Germinal center (tissue), 1 donor: ENCODE data around the gene OIT3.
"Not testable (repeated sequence)": the region's sequence is repeated elsewhere in the genome, so short reads cannot be mapped to it uniquely, and the experiment has no call there.

Experiments
- DNase-seq: peaks from one replicate; pipeline ENCODE4 v3.0.0; 2012; ENCODE audit warnings: mixed read lengths, low spot score

The OIT3 gene

DNA sequence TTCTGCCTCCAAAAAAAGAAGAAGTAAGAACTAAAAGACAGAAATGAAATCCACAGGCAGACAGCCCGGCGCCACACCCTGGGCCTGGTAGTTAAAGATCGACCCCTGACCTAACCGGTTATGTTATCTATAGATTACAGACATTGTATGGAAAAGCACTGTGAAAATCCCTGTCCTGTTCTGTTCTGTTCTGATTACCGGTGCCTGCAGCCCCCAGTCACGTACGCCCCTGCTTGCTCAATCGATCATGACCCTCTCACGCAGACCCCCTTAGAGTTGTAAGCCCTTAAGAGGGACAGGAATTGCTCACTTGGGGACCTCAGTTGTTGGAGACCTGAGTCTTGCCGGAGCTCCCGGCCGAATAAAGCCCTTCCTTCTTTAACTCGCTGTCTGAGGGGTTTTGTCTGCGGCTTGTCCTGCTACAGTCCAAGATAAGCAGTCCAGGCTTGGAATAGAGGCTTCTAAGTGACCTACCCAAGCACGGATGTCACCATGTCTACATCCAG lies 10.5 kb downstream of the OIT3 start:
- DNase-seq: not testable (repeated sequence)

DNA sequence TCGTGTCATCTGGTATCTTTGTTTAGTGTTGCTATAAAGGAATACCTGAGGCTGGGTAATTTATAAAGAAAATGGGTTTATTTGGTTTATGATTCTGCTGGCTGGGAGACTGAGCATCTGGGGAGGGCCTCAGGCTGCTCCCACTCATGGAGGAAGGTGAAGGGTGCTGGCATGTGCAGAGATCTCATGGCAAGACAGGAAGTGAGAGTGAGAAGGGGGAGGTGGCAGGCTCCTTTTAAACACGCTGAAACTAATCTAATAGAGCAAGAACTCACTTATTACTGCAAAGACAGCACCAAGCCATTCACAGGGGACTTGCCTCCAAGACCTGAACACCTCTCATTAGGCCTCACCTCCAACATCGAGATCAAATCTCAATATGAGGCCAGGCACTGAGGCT lies 11.3 kb downstream of the OIT3 start:
- DNase-seq: peak; percentile 6

DNA sequence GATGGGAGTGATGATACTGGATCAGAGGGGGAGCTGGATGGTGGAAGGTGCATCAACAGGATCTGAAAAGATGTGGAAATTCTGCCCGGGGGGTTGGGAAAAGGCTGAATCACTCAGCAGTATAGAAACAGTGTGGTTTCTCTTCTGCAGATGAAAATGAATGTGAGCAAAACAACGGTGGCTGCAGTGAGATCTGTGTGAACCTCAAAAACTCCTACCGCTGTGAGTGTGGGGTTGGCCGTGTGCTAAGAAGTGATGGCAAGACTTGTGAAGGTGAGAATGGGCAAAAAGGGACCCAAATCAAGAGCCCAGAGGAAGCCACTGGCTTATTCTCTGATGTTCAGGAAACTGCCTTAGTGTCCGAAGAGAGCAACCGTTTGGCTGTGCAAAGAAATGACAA lies 12.9 kb downstream of the OIT3 start:
- no peak for DNase-seq

DNA sequence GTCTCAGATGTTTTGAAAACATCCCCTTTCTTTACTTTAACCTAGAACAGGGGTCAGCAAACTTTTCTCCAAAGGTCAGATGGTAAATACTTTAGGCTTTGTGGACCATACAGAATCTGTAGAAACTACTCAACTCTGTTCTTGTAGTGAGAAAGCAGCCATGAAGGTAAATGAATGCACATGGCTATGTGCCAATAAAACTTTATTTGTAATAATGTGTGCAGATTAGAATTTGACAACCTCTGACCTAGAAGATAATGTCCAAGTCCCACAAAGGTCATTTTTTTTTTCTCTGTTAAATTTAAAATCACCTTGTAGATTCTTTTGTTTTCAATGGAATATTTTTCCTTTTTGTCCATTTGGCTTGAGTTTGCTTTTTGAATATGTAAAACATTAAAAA lies 17.2 kb downstream of the OIT3 start:
- no peak for DNase-seq

DNA sequence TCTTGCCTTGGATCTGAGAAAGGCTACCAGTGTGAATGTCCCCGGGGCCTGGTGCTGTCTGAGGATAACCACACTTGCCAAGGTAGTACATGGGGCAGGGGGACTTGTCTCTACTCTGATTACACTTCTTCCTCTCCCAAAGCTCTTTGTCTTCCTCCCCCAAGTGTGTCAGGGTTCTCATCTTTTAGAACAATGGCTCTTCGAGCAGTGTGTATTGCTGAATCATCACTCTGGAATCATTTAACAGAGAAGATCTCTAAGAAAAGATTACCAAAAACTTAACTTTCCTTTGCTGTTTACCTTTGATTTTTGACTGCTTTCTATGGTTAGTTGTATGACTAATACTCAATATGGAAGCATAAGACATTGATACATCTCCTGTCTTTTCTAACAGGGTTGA lies 18.2 kb downstream of the OIT3 start:
- no peak for DNase-seq

DNA sequence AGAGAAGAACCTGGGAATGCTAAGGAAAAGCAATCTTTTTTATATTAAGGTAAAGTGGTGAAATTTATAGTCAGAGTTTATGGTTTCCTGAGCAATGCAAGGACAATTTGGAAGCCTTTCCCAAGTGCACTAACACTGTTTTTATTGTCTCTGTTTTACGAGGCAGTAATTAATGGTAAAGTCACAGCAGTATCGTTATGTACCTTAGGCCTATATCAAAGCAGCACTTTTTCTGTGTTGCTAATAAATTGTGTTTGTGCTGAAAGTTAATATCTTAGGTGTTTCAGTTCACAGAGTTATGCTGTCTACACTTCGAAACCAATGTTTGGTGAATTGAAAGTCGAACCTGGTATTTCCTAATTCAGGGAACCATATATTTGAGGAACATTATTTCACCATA lies 19.2 kb downstream of the OIT3 start:
- no peak for DNase-seq

DNA sequence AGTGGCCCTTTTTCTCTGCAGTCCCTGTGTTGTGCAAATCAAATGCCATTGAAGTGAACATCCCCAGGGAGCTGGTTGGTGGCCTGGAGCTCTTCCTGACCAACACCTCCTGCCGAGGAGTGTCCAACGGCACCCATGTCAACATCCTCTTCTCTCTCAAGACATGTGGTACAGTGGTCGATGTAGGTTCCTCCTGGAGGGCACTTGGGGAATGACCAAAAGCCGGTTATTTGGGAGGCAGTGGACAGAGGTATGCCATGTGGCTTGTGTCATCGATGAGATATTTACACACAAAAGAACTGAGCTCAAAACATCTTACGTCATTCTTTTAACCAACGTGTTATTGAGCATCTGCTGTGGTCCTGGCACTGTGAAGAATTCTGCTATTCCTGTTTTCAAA lies 19.7 kb downstream of the OIT3 start:
- no peak for DNase-seq

DNA sequence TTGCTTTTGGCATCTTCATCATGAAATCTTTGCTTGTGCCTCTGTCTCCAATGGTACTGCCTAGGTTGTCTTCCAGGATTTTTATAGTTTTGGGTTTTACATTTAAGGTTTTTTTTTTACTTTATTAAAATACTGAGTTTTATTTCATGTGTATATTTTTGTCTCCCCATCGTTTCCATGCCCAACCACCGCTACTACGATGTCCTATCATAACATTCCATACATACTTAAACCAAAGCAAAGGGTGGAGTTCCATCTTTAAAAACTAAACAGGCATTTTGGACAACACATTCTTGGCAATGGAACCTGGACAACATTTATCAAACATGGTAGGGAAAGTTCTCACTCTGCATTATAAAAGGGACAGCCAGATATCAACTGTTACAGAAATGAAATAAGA lies 23.7 kb downstream of the OIT3 start:
- DNase-seq: not testable (repeated sequence)

DNA sequence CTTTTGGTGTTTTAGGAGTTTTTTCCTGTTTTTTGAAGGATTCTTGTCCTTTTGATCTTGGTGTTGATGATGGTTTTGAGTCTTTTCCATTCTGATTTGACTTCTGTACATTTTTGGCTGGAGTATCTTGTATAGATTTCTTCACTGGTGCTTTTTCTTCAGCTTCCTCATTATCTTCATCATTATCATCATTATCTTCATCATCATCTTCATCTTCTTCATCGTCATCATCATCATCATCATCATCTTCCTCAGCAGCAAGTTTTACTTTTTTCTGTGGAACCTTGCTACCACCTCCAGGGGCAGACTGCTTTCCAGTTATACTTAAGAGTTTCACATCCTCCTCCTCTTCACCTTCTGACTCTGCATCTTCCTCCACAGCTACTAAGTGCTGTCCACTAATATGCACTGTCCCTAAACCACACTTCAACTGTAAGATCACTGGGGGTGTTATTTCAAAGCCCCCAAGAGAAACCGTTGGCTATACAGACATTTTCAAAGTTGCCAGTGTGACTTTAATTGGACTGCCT lies 24.3 kb downstream of the OIT3 start:
- DNase-seq: not testable (repeated sequence)

DNA sequence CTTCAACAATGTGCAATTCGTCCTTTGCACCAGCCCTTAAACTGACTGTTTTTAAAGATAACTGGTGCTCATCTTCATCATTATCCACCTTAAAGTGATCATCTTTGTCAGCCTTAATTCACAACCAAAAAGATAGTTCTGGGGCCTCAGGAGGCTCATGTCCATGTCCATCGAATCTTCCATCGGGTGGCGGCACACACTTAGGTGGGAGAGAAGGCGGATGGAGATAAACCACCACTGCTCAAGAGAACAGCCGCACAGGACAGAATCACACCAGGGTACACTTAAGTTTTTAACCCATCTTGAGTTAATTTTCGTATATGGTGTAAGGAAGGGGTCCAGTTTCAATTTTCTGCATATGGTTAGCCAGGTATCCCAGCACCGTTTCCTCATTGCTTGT lies 24.8 kb downstream of the OIT3 start:
- DNase-seq: no peak

DNA sequence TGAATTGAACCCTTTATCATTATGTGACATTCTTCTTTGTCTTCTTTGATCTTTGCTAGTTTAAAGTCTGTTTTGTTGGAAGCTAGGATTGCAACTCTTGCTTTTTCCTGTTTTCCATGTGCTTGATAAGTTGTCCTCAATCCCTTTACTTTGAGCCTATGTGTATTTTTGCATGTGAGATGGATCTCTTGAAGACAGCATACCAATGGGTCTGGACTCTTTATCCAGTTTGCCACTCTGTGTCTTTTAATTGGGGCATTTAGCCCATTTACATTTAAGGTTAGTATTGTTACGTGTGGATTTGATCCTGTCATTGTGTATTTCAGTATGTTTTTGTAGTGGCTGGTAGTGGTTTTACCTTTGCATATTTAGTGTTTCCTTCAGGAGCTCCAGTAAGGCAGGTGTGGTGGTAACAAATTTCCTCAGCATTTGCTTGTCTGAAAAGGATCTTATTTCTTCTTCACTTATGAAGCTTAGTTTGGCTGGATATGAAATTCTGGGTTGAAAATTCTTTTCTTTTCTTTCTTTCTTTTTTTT lies 27.7 kb downstream of the OIT3 start:
- not testable (repeated sequence) for DNase-seq

DNA sequence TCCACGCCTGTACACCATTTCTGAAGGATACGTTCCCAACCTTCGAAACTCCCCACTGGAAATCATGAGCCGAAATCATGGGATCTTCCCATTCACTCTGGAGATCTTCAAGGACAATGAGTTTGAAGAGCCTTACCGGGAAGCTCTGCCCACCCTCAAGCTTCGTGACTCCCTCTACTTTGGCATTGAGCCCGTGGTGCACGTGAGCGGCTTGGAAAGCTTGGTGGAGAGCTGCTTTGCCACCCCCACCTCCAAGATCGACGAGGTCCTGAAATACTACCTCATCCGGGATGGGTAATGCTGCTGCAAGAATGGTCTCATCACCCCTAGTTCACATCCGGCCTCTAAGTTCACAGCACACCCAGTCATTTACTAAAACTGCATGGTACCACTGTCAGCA lies 30.8 kb downstream of the OIT3 start:
- DNase-seq: no peak

DNA sequence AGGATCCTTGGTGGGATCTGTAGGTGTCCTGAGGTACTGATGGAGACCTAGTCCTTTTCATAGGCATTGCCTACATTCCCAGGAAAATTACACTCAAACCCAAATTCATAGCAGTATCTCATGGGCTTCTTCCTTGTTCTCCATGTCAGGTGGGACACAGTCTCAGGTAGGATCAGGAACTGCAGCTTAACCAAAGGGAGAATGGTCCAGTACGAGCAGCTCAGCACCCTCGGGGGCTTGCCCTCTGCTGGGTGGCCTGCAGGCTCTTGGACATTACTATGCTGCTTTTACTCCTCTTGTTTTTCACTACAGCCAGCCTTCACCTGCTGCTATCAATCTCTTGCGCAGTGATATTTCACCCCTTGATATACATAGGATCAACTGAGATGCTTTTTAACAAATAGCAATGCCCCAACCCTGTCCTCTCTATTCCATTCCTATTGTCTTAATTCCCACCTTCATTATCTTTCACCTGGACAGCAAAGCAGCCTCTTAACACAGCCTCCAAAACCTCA lies 32.5 kb downstream of the OIT3 start:
- no peak for DNase-seq

DNA sequence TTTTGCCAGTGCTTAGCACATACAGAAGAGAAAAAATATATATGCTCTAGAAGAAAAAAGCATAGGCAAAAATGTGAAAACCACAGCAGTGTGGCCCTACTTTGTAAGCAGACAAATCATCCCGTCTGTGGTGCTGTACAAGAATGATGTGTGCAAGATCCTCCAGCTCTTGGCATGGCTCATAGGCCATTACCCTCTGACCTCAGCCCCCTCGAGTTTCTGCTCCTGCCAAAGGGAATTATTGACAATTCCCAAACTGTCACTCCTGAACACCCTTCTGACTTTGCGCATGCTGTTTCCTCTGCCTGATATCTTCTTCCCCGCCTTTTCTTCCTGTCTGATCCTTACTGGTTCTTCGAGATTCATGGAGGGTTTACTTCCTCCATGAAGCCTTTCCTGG lies 33.9 kb downstream of the OIT3 start:
- no peak for DNase-seq

DNA sequence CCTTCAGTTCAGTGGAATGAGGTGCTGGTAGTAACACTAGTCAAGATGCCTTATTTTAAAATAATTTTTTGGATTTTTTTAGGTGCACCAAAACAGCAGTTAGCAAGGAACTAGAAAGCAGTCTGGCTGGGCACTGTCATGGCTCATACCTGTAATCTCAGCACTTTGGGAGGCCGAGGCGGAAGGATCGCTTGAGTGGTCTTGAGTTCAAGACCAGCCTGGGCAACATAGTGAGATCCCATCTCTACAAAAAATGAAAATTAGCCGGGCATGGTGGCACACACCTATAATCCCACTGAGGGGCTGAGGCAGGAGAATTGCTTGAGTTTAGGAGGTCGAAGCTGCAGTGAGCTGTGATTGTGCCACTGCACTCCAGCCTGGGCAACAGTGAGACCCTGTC lies 35.3 kb downstream of the OIT3 start:
- no peak for DNase-seq

DNA sequence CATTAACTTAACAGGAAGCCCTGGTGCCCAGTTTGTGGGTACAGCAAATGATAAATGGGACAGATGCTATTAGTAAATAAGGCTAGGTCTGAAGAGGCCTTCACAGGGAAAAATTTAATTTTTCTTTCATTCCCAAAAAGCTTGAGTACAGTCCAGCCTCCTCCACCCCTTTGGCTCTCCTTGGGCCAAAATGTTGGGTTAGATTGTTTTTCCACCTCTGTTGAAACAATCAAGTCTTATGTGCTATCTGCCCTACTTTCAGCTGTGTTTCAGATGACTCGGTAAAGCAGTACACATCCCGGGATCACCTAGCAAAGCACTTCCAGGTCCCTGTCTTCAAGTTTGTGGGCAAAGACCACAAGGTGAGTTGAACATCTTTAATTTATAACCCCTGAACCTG lies 36.7 kb downstream of the OIT3 start:
- no peak for DNase-seq

DNA sequence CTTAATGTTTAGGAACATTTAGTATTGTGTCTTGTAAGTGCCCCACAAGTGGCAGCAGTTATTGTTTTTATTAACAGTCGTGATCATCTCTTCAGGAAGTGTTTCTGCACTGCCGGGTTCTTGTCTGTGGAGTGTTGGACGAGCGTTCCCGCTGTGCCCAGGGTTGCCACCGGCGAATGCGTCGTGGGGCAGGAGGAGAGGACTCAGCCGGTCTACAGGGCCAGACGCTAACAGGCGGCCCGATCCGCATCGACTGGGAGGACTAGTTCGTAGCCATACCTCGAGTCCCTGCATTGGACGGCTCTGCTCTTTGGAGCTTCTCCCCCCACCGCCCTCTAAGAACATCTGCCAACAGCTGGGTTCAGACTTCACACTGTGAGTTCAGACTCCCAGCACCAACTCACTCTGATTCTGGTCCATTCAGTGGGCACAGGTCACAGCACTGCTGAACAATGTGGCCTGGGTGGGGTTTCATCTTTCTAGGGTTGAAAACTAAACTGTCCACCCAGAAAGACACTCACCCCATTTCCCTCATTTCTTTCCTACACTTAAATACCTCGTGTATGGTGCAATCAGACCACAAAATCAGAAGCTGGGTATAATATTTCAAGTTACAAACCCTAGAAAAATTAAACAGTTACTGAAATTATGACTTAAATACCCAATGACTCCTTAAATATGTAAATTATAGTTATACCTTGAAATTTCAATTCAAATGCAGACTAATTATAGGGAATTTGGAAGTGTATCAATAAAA lies 38.9 kb downstream of the OIT3 start:
- no peak for DNase-seq

DNA sequence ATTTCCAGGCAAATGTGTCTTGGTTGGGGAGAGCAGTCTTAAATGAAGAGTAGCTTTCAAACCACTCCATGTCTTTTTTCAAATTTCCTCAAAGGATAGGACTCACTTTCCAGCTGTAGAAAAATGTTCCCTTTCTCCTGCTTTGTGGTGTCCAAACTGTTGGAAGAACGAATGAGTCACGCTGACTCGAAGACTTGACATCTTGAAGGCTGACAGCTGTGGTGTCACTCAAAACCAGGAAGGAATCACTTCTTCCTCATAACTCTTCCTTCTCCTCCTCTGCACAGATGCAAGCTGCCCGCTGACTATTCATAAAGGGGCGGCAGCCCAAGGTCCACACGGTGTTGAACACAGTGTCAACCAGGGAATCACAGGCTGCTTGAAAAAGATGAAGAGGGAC lies 41.8 kb downstream of the OIT3 start:
- DNase-seq: no peak

DNA sequence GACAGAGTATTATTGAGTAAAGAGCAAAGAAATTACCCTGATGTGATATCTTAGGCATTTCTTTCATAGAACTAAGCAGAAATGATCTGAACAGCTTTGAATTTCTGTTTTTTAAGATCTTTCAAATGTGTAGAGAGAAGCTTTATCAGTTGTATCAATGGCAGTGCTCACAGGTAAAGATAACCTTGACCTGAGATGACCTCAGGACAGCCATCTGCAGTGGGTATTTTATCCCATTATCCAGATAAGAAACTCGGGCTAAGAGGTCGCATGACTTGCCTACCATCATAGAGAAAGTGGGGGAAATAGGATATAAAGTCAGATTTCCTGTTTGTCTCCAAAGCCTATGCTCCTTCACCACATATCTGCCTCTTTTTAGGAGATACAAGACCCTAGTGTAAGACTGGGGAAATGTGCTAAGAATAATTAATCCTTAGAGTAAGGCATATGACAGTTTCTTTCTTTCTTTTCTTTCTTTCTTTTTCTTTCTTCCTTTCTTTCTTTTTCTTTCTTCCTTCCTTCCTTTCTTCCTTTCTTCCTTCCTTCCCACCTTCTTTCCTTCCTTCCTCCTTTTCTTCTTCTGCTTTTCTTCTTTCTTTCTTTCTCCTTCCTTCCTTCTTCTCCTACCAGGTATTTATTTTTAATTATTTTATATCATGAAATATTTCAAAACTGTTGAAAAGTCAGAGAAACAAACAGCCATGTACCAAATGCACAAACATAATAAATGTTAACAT lies 50.1 kb downstream of the OIT3 start:
- no peak for DNase-seq

DNA sequence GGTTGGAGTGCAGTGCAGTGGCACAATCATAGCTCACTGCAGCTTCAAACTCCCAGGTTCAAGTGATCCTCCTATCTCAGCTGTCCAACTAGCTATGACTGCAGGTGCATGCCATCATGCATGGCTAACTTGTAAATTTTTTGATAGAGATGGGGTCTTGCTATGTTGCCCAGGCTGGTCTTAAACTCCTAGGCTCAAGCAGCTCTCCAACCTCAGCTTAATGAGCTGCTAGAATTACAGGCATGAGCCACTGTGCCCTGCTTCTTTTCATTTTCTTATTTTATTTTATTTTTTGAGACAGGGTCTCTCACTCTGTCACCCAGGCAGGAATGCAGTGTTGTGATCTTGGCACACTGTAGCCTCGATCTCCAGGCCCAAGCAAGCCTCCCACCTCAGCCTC lies 53.4 kb downstream of the OIT3 start:
- DNase-seq: no peak

DNA sequence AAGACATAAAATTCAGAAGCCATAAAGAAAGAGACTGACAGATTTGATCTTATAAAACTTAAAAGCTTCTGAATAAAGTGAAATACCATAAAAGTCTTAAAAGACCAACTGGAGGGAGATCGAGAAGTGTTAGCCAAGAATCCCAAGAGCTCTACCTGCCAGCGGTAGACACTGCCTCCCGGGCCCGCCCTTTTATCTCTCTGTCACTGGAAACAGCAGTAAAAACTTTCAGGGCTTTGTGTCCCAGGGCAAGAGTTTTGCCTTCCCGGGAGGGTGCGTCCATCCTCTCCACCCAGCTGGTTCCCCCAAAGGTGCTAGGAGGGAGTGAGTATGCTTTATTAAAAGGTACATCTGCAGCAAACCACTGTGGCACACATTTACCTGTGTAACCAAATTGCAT lies 55.2 kb downstream of the OIT3 start:
- DNase-seq: no peak

DNA sequence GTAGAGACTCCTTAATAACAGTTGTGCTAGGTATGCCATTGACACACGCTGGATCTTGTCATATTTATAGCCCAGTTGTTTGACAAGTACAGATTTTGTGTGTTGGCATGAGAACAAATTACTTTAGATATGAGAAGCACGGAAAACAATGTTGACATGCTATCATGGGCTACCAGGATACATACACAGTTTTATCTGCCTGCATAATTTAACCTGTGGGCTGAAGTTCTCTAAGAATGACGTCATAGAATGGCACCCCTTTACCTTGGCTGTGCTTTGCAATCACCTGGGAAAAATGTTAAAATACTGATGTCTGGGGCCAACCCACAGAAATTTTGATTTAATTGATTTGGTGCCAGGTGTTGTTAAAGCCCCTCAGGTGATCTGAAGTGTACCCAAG lies 58.2 kb downstream of the OIT3 start:
- no peak for DNase-seq

DNA sequence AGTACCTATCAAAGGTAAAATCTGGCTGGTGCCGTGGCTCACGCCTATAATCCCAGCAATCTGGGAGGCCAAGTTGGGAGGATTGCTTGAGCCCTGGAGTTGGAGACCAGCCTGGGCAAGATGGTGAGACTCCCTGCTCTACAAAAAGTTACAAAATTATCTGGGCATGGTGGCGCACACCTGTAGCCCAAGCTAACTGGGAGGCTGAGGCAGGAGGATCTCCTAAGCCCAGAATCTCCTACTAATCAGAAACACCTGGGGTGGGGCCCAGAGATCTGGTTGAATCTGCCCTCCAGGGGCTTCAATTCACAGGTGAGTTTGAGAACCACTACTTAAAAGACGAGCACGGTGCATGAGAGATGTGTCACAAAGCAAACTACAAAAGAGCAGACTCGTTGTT lies 58.6 kb downstream of the OIT3 start:
- DNase-seq: no peak
